ENCODE measurements around the gene MKX.

DNA sequence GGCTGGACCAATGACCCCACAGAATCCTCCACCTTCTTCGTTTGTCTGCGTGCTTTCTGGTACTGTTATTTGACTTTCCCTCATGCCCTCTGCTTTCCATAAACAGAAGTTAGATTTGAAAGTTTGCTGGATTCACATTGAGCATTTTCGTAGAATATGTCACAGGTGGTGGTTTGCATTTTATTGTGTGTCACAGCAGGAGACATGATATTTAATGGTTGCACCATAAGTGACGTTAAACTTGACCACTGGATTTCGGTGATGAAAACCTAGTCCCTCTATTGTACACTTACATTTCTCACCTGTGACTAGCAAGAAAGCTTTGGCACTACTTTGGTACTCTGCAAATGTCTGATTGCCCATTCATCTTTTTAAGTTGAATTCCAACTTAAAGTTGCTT, 15.2 kb upstream of the MKX start:
- TF ChIP-seq YY1 (IDR thresholded peaks at IDR 0.05; ENCODE audit: insufficient read depth, insufficient read length): no peak
- TF ChIP-seq SUZ12 (IDR thresholded peaks at IDR 0.05; ENCODE audit: extremely low read depth, insufficient read depth, insufficient read length): no peak
- TF ChIP-seq ZNF274 (IDR thresholded peaks at IDR 0.05; ENCODE audit: low read depth, low read length): no peak

Data from NT2/D1 (cell line).